ENCODE data around the gene DAZL.

- TF ChIP-seq, protein P1, sequence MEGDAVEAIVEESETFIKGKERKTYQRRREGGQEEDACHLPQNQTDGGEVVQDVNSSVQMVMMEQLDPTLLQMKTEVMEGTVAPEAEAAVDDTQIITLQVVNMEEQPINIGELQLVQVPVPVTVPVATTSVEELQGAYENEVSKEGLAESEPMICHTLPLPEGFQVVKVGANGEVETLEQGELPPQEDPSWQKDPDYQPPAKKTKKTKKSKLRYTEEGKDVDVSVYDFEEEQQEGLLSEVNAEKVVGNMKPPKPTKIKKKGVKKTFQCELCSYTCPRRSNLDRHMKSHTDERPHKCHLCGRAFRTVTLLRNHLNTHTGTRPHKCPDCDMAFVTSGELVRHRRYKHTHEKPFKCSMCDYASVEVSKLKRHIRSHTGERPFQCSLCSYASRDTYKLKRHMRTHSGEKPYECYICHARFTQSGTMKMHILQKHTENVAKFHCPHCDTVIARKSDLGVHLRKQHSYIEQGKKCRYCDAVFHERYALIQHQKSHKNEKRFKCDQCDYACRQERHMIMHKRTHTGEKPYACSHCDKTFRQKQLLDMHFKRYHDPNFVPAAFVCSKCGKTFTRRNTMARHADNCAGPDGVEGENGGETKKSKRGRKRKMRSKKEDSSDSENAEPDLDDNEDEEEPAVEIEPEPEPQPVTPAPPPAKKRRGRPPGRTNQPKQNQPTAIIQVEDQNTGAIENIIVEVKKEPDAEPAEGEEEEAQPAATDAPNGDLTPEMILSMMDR (conservative IDR thresholded peaks at IDR 0.05) = no peak
- TF ChIP-seq EZH2 (IDR thresholded peaks at IDR 0.05; ENCODE audit: low read depth) = no peak
Observed at GRCh38 chr3:16605966-16606365, 743 bp upstream of the DAZL start.

Data from PC-9 (cell line).